Rectal smooth muscle tissue (tissue), 1 donor: Measurements from ENCODE around the gene RARG.

Source experiments
- H3K27ac ChIP-seq: one replicate; pipeline ENCODE4 v1.7.0; 2013; ENCODE audit warnings: low read depth, low read length, inconsistent platforms
- H3K27me3 ChIP-seq: one replicate; pipeline ENCODE4 v1.7.0; 2013; ENCODE audit warnings: low read length; ENCODE audit not compliant: control insufficient read depth, insufficient read depth
- H3K36me3 ChIP-seq: one replicate; pipeline ENCODE4 v1.7.0; 2013; ENCODE audit warnings: low read length; ENCODE audit not compliant: control insufficient read depth, insufficient read depth
- H3K4me1 ChIP-seq: one replicate; pipeline ENCODE4 v1.7.0; 2013; ENCODE audit warnings: low read length; ENCODE audit not compliant: control insufficient read depth, insufficient read depth
- H3K4me3 ChIP-seq: one replicate; pipeline ENCODE4 v1.7.0; 2013; ENCODE audit warnings: low read length
- H3K9ac ChIP-seq: one replicate; pipeline ENCODE4 v1.7.0; 2013; ENCODE audit warnings: low read length

Gene RARG

GRCh38 chr12:53225635-53226424 lies 6.2 kb downstream of the RARG start:
- Histone ChIP-seq H3K9ac (no peak overlapping the region), H3K4me3 (no peak overlapping the region), H3K27me3 (no peaks in the 10 kb centered on the region), H3K4me1 (peaks cover 25% of the 10 kb centered on the region), H3K36me3 (no peaks in the 10 kb centered on the region), H3K27ac (peak overlapping the region; percentile 73)

- Histone ChIP-seq H3K36me3 (no peaks in the 10 kb centered on the region), H3K4me1 (peaks cover 25% of the 10 kb centered on the region), H3K27me3 (no peaks in the 10 kb centered on the region), H3K4me3 (no peak overlapping the region), H3K27ac (peak overlapping the region; percentile 73), H3K9ac (no peak overlapping the region)
Observed at GRCh38 chr12:53224897-53225634, 6.9 kb downstream of the RARG start.

GRCh38 chr12:53224061-53224896 lies 7.7 kb downstream of the RARG start:
- Histone ChIP-seq H3K9ac (no peak overlapping the region), H3K27me3 (no peaks in the 10 kb centered on the region), H3K27ac (peak overlapping the region; percentile 99), H3K4me1 (peaks cover 25% of the 10 kb centered on the region), H3K4me3 (no peak overlapping the region), H3K36me3 (no peaks in the 10 kb centered on the region)

- peak overlapping the region; percentile 99 for H3K27ac ChIP-seq
- no peaks in the 10 kb centered on the region for H3K27me3 ChIP-seq
- H3K4me1 ChIP-seq: peaks cover 25% of the 10 kb centered on the region
- no peak overlapping the region for H3K4me3 ChIP-seq
- H3K36me3 ChIP-seq: no peaks in the 10 kb centered on the region
- H3K9ac ChIP-seq: no peak overlapping the region
Observed at GRCh38 chr12:53223389-53224060, 8.5 kb downstream of the RARG start.

- H3K36me3 ChIP-seq: no peaks in the 10 kb centered on the region
- H3K27ac ChIP-seq: peak overlapping the region; percentile 99
- H3K4me1 ChIP-seq: peaks cover 28% of the 10 kb centered on the region
- H3K4me3 ChIP-seq: no peak overlapping the region
- no peaks in the 10 kb centered on the region for H3K27me3 ChIP-seq
- H3K9ac ChIP-seq: no peak overlapping the region
Observed at GRCh38 chr12:53222806-53223261, 9.2 kb downstream of the RARG start.

- H3K4me3 ChIP-seq: no peak overlapping the region
- peaks cover 34% of the 10 kb centered on the region for H3K4me1 ChIP-seq
- no peaks in the 10 kb centered on the region for H3K27me3 ChIP-seq
- no peaks in the 10 kb centered on the region for H3K36me3 ChIP-seq
- H3K9ac ChIP-seq: no peak overlapping the region
- H3K27ac ChIP-seq: peak overlapping the region; percentile 99
Observed at GRCh38 chr12:53222170-53222721, 9.8 kb downstream of the RARG start.

GRCh38 chr12:53221203-53222080 lies 10.6 kb downstream of the RARG start:
- H3K4me1 ChIP-seq: peaks cover 36% of the 10 kb centered on the region
- H3K4me3 ChIP-seq: peak overlapping the region; percentile 90
- H3K36me3 ChIP-seq: no peaks in the 10 kb centered on the region
- peak overlapping the region; percentile 99 for H3K27ac ChIP-seq
- H3K27me3 ChIP-seq: no peaks in the 10 kb centered on the region
- peak overlapping the region; percentile 96 for H3K9ac ChIP-seq

- H3K4me1 ChIP-seq: peaks cover 36% of the 10 kb centered on the region
Observed at GRCh38 chr12:53220694-53221202, 11.3 kb downstream of the RARG start.

GRCh38 chr12:53219956-53220693 lies 11.9 kb downstream of the RARG start:
- Histone ChIP-seq H3K27ac (peak overlapping the region; percentile 99), H3K4me1 (peaks cover 34% of the 10 kb centered on the region), H3K9ac (peak overlapping the region; percentile 64), H3K27me3 (no peaks in the 10 kb centered on the region), H3K36me3 (peaks cover 2% of the 10 kb centered on the region), H3K4me3 (peak overlapping the region; percentile 86)

More at GRCh38 chr12:53220694-53221202, 11.3 kb downstream of the RARG start:
- Histone ChIP-seq H3K27me3 (no peaks in the 10 kb centered on the region), H3K27ac (peak overlapping the region; percentile 99), H3K4me3 (peak overlapping the region; percentile 90), H3K36me3 (no peaks in the 10 kb centered on the region), H3K9ac (peak overlapping the region; percentile 96)

GRCh38 chr12:53219292-53219955 lies 12.6 kb downstream of the RARG start:
- H3K27me3 ChIP-seq: no peaks in the 10 kb centered on the region
- peaks cover 28% of the 10 kb centered on the region for H3K4me1 ChIP-seq
- H3K4me3 ChIP-seq: peak overlapping the region; percentile 86
- peak overlapping the region; percentile 99 for H3K27ac ChIP-seq
- peak overlapping the region; percentile 64 for H3K9ac ChIP-seq
- peaks cover 3% of the 10 kb centered on the region for H3K36me3 ChIP-seq
